Right lobe of liver (tissue), 4 donors: ENCODE data around the gene F10.
"Not testable (repeated sequence)": the region's sequence is repeated elsewhere in the genome, so short reads cannot be mapped to it uniquely, and the experiment has no call there.

ENCODE experiments used
- CTCF ChIP-seq, 4 donors: fragments of 200-600 bp in 3 of 4; fragments of 450-650 bp in 1 of 4; IDR thresholded peaks; one replicate each; pipeline versions ENCODE4 v1.5.1 to v1.8.0; 2016 to 2022; ENCODE audit warnings: antibody characterized with exemption in 4 of 4, mild to moderate bottlenecking in 2 of 4
- POLR2A ChIP-seq: fragments of 450-650 bp; IDR thresholded peaks from one replicate; pipeline ENCODE4 v1.6.1; 2017; ENCODE audit warnings: antibody characterized with exemption, mild to moderate bottlenecking
- donor health status: DM: no; HTN: no; CAD: no.
- donor health status: DM: no; HTN: no; CAD: no.
- donor health status: DM: no; HTN: yes; CAD: no.

- not testable (repeated sequence) for TF ChIP-seq CTCF (IDR thresholded peaks at IDR 0.05); POLR2A
Observed at GRCh38 chr13:113102302-113102701, 20.3 kb upstream of the F10 start.
